Right renal cortex interstitium (tissue), 3 donors: Measurements from ENCODE around the gene ARMC3. TPM values are rescaled to one million over a fixed set of nuclear protein-coding genes. Genes with fewer than 3 reads are reported as not detected.
"Not testable (repeated sequence)": the region's sequence is repeated elsewhere in the genome, so short reads cannot be mapped to it uniquely, and the experiment has no call there.

Source experiments
- DNase-seq, 3 donors: peaks; one replicate each; pipeline ENCODE4 v3.0.0-alpha.2; 2013; ENCODE audit warnings: low read depth in 3 of 3, low spot score in 2 of 3
- polyA plus RNA-seq, 3 donors: library from polyadenylated mRNA; unstranded; fragments of 120-200 nt; gene quantifications; one replicate each; pipeline ENCODE4 v1.2.1, GENCODE V29; 2013; ENCODE audit not compliant: insufficient read length in 3 of 3

Gene ARMC3
- polyA plus RNA-seq, 3 donors: 13.2 to 14.3 (median 13.9) TPM

DNA sequence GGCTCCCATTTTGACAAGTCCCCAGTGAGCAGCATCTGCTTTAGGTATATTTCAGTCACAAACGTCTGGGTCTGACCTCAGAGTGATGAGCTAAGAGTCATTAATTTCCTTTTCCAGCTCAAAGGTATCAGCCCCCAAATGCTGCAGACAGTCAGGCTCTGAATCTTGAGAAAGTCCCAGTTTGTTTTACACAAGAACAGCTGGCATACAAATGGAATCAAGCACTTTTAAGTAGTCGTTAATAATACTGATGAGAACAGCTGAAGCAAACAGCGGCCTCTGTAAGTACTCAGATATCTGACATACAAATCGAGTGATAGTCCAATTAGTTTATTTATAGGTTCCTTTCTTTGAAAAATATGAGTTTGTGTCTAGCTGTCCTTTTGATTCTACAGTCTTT is 118.2 kb downstream of the ARMC3 start:
- DNase-seq: no peak

DNA sequence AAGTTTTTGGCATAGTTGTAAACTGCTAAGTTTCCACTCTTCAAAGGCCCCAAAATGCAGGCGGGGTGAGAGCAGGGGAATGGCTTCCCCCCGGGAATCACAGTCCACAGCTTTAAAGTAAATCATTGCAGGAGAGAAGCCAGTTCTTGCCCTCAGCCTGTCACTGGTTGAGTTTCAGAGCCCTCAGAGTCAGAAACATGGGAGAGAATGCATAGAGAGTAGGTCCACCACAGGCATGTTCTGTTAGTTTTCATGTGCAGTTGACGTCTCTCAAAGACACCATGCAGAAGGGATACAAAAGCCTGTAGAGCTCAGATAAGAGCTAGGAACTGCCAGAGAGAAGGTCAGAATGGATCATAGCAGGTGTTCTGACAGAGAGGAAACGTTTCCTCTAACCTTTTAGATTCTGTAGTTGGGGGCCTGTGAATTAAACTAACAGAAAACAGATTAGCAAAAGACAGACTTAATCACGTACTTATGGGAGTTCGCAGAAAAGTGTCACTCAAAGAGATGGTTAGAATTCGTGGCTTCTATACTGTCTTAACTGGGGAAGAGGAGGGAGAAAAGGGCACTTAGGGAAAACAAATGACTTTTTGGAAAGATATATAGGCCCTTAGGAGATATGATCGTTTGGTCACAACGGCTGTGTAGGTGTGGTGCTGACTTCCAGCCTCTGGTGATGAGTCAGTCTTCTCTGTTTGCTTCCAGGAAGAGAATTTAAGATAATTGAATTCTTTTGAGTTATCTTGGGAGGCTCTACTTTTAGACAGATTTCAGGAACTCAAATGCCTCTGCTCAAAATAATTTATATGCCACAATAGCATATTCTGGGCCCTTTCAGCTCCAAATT is 119.6 kb downstream of the ARMC3 start:
- DNase-seq: no peak

DNA sequence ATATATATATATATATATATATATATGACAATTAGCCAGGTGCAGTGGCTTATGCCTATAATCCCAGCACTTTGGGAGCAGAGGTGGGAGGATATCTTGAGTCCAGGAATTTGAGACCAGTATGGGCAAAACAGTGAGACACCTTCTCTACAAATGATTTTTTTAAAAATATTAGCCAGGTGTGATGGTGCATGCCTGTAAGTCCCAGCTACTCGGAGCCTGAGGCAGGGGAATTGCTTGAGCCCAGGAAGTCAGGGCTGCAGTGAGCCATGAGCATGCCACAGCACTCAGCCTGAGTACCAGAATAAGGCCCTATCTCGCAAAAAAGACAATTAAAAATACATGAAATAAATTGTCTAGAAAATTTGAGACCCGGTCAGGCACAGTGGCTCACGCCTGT is 120.3 kb downstream of the ARMC3 start:
- DNase-seq: no peak

DNA sequence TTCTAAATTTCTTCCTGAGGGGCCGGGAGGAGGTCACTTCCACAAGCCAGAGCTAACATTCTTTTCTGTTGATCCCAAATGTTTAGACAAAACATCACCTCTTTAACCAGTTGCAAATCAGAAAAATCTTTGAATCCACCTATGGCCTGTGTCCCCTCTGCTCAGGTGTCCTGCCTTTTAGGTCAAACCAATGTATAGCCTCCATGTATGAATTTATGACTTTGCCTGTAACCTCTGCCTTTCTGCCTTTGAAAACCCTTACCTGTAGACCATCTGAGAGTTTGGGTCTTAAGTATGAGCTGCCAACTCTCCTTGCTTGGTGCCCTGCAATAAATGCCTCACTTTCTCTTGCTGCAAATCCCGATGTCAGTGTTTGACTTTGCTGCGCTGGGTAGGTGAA is 123.4 kb downstream of the ARMC3 start:
- DNase-seq: no peak

DNA sequence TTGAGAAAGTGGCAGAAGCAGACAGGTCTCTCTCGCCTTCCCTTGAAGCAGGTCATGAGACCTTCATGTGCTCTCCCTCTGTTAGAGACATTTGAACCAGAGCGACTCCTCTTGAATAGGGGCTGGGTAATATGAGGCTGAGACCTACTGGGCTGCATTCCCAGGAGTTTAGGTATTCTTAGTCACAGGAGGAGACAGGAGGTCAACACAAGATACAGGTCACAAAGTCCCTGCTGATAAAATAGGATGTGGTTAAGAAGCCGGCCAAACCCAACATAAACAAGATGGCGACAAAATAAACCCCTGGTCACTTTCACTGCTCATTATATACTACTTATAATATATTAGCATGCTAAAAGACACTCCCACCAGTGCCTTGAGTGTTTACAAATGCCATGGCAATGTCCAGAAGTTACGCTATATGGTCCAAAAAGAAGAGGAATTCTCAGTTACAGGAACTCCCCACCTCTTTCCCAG is 124.0 kb downstream of the ARMC3 start:
- DNase-seq: no peak

DNA sequence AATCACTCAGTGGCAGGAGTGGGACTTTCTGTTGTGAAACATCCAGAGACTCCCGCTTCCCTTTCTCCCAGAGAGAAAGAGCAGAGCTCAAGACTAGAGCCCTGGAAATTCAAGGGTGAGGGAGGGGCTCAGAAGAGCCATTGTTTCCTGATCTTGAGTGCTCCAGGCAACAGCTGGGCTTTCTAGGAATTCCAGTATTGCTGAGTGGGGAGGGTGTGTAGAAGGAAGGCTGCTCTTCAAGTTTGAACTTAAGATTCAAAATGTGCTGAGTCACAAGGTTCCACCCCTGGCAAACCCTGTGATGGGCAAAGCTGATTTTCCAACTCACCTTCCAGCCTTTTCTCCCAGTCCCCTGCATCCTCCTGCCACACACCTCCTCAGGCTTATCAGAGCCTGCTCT is 125.2 kb downstream of the ARMC3 start:
- no peak for DNase-seq

DNA sequence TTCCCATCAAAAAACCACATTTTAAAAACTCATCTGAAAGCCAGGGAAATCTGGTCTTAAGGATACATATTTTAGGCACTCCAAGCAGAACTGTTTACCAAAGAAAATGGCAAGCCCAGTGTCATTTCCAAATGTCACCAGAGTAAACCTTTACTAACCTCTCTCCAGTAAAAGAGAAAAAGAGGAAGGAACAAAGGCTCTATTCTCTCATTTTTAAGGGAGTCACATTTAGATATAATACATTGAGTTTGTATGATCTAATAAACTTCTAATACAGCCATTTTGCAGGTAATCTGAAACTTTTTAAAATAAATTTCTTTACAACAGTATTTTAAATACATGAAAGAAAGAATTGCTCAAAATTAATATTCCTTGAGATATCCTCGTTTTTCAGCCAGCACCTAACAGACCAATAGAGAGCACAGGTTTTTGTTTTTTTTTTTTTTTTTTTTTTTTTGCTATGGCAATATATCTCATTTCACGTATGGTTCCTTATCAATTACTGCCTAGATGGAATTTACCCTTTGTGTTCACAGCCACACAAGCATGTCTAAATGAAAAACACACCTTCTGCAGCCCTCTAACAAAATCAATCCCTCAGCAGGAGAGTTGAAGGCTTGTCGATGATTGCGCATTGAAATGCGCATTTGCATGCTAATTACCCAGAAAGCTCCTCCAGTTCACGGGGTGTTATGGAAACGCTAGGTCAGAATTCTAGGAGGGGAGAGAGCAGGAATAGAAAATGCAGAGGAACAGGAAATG is 127.8 kb downstream of the ARMC3 start:
- DNase-seq: no peak

DNA sequence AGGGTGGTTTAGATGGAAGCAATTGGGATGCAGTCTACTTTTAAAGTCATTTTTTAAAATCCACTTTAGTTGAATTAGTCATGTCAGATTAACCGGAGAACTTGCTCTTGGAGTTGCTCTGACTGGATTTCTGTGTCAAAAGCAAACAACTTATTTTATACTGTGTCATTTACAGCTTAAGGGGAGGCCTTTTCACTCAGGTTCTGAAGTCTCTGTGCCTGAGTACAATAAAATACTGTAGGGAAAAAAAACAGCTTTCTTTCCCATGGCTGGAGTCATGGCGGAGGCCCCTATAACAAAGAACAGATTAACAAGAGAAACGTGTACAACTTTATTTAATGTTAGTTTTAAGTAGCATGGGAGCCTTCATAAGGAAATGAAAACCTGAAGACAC is 128.3 kb downstream of the ARMC3 start:
- DNase-seq: no peak

DNA sequence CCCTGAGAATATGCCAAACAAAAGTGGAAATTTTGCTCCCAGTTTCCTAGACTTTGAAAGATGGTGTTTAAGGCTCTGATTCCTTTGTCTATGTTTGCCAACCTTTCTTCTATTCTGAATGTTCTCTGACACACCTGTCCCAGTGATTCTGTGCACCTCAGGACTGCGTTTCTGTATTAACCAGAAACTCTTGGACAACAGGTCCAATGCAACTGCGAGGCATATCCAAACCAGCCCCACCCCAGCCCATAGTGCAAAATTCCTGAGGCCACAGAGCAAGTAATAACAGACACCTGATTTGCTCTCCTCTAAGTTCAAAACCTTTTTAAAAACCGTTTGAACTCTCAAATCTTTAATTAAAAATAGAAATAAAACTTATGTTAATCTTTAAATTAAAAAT is 130.5 kb downstream of the ARMC3 start:
- DNase-seq: no peak

DNA sequence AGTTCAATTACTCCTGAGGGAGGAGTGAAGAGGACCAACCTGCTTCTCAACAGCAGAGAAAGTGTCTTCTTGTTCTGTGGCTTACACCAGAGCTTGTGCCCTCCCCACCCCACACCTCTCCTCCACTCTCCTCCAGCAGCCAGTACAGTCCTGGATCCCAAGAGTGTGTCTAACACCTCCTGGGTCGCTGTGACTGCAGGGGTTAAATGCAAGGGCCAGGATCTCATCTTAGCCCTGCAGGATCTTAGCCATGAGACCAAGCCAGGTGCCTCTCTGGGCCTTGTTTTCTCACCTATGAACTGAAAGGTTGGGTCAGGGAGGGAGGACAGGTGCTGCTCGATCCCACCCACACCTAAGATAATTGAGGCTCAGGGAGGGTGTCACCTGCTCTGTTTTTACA is 133.1 kb downstream of the ARMC3 start:
- no peak for DNase-seq

DNA sequence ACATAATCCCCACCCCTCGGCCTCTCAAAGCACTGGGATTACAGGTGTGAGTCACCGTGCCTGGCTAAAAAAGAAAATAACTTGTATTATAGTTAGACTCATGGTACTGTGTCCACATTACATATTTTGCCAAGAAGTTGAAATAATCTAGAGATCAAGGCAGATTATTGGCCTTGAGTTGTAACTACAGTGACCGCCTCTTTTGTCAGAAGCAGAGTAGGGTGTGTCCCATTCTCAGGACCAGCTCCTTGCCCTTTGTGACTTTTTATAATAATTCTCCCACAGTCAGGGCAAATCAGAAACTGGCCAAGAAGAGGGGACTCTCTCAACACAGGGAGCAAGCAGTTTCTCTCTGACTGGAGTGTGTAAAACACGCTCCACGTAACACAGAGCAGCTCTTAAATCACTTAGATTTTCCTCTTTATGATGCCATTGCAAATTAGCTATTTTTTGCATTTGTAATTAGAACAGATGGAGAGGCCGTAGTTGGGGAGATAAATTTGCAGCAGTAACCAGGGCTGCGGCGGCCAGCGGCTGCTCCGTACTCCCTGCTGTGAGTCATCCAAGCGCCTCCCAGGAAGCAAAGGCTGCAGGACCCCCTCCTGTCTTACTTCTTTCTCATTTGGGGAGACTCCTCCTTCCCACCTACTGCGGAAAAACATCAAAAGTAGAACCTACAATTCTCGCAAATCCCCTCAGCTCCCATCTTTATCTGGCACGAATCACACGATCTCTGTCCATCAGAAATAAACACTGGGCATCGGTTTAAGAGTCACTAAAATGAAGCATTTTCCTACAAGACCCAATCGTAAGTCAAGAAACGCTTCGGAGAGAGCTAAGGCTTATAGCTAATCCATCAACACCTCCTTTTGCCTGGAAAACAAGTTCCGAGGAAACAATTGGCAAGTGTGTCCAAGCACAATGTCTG is 135.5 kb downstream of the ARMC3 start:
- DNase-seq: no peak

DNA sequence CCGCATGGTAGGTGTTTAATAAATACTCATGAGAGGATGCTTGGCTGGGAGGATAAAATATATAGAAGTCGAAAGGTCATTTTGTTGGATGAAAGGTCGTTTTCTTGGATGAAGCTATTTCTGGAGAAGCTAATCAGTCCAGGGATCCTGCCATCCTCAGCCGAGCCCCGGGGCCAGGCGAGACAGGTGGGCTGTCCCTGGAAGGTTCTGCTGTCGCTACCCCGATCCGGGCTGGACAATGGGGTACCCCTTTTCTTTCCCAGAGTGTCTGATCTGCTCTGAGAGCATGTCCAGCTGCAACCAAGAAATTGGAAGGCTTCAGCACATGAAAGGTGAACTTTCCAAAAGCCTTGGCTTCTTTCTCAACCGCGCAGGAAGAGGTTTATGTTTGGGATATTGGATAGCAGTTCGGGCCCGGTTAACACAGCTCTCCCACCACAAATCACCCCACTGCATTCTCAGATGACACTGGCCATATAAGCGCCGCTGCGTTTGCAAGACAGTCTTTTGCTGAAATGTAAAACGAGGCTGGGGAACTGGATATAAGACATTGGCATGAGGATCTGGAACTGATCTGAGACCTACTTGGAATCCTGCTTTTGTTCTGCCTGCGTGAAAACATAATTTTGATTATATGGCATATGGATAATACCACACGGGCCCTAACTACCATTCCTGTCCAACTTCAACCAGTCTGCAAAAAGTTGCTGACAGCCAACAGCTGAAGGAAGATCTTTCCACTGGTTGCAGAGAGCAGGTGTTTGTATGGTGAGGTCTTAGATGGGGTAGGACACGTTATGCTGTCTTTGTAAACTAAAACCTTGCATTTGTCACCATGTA is 136.3 kb downstream of the ARMC3 start:
- no peak for DNase-seq

DNA sequence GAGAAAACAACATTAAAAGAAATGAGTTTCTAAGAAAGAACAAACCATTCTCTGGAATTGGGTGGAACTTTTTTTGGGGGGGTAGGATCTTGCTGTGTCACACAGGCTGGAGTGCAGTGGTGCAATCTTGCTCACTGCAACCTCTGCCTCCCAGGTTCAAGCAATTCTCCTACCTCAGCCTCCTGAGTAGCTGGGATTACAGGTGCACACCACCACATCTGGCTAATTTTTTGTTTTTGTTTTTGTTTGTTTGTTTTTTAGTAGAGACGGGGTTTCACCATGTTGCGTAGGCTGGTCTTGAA is 136.9 kb downstream of the ARMC3 start:
- DNase-seq: not testable (repeated sequence)

DNA sequence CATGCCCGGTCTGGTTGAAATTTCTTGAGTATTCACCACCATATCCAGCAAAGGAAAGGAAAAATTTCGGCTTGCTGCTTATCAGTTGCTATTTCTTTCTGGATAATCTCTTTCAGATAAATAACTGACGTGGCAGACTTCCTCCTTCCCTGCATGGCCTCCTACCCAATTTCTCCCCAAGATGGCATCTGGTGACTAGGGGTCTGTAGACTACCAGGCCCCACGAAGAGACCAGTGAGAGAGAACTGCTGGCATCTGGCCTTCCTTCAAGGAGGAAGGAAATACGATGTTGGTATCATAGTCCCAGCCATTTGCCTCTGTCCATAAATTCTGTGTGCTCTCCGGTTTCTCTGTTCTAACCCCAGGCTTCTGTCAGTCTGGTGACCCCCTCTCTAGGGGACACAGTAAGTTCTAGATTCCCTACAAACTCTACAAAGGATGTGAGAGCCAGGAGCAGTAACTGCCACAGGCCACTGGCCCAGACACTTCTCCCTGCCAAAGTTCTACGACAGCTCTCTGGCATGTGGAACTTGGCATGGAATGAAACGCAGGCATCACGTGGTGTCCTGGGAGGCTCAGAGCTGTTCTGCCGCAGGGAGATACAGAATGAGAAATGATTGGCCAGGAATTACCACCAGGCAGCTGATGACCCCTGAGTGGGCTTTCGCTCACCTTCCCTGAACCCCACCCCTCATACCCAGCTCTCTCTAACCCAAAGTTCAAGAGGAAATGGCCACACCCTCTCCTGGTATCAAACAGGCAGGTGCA is 137.5 kb downstream of the ARMC3 start:
- DNase-seq: no peak

DNA sequence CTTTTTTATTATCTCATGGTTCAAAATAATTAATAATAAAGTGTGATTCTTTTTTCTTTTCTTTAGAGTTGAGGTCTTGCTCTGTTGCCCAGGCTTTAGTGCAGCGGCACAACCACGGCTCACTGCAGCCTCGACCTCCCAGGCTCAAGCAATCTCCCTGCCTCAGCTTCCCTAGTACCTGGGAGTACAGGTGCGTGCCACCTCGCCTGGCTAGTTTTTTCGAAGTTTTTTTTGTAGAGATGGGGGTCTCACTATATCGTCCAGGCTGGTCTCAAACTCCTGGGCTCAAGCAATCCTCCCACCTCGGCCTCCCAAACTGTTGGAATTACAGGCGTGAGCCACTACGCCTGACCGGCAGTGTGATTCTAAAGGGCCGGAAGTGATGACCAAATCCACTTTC is 139.5 kb downstream of the ARMC3 start:
- DNase-seq: no peak

DNA sequence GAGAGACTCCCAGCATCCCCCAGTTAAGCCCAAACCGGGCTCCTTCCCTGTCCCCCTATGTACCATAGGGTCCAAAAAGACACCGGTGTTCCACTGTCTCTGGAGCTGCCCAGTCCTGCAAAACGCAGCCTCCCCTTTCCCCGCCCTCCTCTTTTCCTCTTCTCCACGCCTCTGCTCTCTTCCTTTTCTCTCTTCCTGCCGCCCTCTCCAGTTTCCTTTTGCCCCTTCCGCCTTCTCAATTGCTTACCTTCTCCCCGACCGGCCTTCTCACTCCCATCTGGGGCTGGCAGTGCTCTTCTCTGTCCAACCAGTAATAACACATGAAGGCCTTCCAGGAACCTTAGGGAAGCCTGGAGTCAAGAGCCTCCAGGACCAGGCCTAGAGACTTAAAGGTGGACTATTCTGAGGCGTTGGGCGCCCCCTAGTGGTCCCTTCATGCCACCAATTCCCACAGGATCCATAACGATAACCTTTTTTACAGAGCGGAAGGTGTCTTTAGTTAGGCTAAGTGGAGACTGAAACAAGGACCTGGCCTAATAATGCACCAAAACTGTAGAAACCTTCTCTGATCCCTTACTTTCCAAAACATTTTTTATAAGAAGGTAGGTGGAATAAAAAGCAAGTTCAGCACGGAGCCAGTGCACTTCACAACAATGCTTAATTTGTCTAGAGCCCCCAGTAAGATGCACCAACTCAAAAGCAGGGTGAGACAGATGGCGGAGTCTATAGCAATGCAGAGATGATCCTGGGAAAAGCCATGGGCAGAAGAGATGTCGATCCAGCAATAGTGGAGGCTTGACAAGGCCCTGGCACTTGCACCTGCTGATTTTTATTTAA is 140.3 kb downstream of the ARMC3 start:
- DNase-seq: no peak

DNA sequence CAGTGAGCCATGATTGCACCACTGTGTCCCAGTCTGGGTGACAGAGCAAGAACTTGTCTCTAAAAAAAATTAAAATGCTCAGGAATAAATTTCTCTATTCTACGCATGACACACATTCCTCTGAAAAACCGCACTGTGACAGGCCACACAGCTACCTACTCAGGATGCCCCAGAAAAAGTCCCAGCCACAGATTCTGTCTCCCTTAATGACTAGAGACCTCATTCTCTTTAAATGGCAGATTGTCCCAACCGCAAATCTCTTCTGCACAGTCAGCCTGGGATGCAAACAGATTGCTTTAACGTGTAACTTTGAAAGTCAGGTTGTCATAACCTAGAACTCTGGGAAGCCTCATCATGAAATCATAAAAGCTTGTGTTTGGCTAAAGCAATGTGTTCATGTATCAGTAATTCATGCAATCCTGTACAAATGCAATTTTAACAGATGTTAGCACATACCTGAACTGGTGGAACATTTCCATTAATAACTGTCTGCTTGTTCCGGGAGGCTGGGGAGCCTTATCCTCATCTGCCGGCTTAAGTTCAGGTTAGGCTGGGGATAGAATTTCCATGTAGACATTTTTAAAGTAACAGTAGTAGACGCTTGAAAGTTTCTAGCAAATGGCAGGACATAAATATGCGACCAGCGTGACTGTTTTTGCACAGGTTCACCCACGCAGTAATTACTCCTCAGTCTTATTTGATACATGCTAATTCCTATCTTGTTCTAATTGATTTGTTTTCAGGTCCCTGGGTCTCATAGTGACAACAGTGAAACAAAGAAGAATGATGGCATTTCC is 141.4 kb downstream of the ARMC3 start:
- no peak for DNase-seq
